ENCODE results near the gene OMP.

OMP gene

DNA sequence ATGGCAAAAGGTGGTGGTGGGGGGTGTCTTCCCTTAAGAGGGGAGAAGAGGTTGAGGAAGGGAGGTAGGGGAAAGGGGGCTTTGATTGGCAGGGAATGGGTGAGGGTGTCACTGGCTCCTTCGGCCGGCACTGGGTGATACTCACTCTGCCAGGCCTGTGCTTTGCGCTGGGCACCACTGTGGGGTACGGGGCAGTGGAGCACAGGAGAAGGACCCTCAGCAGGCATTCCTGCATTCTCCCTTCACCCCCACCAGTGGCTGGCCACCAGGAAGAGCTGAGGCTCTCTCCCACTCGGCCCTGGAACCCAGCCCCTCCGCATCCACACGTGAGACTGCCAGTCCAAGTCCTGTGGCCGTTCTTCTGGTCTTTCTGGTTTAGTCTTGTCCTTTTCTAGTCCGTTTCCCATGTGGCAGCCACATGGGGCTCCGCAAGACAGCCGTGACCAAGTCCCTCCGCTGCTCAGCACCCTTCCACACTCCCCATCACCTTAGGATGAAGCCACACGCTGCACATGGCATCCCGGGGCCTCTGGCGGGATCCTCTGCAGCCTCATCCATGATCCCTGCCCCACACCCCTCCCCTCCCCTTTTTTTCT lies 27.9 kb upstream of the OMP start:
- TF ChIP-seq, protein P1, sequence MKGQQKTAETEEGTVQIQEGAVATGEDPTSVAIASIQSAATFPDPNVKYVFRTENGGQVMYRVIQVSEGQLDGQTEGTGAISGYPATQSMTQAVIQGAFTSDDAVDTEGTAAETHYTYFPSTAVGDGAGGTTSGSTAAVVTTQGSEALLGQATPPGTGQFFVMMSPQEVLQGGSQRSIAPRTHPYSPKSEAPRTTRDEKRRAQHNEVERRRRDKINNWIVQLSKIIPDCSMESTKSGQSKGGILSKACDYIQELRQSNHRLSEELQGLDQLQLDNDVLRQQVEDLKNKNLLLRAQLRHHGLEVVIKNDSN (IDR thresholded peaks at IDR 0.05), result no peak
- TF ChIP-seq TCF12 (IDR thresholded peaks at IDR 0.05; ENCODE audit: low read depth) (no peak), ZBTB7A (IDR thresholded peaks at IDR 0.05; ENCODE audit: low read depth) (no peak), CEBPB (IDR thresholded peaks at IDR 0.05) (no peak), EGR1 (IDR thresholded peaks at IDR 0.05) (no peak)
- TF ChIP-seq, protein P2, sequence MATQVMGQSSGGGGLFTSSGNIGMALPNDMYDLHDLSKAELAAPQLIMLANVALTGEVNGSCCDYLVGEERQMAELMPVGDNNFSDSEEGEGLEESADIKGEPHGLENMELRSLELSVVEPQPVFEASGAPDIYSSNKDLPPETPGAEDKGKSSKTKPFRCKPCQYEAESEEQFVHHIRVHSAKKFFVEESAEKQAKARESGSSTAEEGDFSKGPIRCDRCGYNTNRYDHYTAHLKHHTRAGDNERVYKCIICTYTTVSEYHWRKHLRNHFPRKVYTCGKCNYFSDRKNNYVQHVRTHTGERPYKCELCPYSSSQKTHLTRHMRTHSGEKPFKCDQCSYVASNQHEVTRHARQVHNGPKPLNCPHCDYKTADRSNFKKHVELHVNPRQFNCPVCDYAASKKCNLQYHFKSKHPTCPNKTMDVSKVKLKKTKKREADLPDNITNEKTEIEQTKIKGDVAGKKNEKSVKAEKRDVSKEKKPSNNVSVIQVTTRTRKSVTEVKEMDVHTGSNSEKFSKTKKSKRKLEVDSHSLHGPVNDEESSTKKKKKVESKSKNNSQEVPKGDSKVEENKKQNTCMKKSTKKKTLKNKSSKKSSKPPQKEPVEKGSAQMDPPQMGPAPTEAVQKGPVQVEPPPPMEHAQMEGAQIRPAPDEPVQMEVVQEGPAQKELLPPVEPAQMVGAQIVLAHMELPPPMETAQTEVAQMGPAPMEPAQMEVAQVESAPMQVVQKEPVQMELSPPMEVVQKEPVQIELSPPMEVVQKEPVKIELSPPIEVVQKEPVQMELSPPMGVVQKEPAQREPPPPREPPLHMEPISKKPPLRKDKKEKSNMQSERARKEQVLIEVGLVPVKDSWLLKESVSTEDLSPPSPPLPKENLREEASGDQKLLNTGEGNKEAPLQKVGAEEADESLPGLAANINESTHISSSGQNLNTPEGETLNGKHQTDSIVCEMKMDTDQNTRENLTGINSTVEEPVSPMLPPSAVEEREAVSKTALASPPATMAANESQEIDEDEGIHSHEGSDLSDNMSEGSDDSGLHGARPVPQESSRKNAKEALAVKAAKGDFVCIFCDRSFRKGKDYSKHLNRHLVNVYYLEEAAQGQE (IDR thresholded peaks at IDR 0.05; ENCODE audit: low read depth), result no peak

DNA sequence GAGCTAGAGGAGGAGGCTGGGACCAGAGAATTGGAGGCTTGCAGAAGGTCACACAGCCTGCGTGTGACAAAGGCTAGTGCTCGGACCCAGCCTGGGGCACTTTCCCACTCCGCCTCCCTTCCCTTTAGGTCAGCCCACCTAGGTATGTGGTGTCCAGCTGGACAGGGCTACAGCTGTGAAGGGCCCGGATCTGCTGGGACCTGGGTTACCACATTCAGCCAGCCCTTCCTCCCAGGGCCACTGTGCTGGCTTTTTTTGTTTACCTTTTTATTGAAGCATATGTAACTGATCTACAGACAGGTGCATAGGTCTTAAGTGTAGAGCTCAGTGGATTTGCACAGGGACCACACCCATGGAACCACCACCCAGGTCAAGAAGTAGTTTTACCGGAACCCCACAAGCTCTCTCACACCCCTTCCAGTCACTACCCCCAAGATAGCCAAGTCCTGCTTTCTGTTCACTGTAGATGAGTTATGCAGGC lies 27.2 kb upstream of the OMP start:
- TF ChIP-seq CREB1 (IDR thresholded peaks at IDR 0.05; ENCODE audit: low read depth) (no peak), TAF1 (IDR thresholded peaks at IDR 0.05; ENCODE audit: low read depth) (no peak), EP300 (IDR thresholded peaks at IDR 0.05; ENCODE audit: borderline replicate concordance) (no peak), EGR1 (IDR thresholded peaks at IDR 0.05) (no peak), NFIC (IDR thresholded peaks at IDR 0.05) (no peak), YY1 (IDR thresholded peaks at IDR 0.05; ENCODE audit: low read depth) (no peak), TCF12 (IDR thresholded peaks at IDR 0.05; ENCODE audit: low read depth) (no peak), TEAD4 (IDR thresholded peaks at IDR 0.05) (no peak), CEBPB (IDR thresholded peaks at IDR 0.05) (no peak), RAD21 (IDR thresholded peaks at IDR 0.05; ENCODE audit: low read depth) (no peak), FOXM1 (IDR thresholded peaks at IDR 0.05; ENCODE audit: borderline replicate concordance, low read depth) (no peak), ZBTB7A (IDR thresholded peaks at IDR 0.05; ENCODE audit: low read depth) (no peak)
- TF ChIP-seq, protein P2 (IDR thresholded peaks at IDR 0.05; ENCODE audit: low read depth), result no peak
- TF ChIP-seq, protein P3, sequence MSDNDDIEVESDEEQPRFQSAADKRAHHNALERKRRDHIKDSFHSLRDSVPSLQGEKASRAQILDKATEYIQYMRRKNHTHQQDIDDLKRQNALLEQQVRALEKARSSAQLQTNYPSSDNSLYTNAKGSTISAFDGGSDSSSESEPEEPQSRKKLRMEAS (IDR thresholded peaks at IDR 0.05), result no peak
- TF ChIP-seq, protein P1 (IDR thresholded peaks at IDR 0.05), result no peak

DNA sequence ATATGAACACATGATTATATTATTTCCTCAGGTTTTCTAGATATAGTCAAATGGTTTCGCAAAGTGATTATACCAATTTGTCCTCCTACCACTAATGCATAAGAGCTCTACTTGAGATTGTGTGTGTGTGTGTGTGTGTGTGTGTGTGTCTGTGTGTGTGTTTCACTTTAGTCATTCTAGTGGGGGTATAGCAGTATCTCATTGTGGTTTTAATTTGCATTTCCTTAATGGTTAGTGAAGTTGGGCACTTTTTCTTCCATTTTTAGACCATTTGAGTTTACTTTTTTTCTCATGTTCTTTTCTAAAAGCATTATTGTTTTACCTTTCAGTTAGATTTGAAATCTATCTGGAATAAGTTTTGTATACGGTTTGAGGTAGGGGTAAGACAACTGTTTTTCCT lies 23.0 kb upstream of the OMP start:
- TF ChIP-seq RAD21 (IDR thresholded peaks at IDR 0.05; ENCODE audit: low read depth), result no peak
- TF ChIP-seq, protein P3 (IDR thresholded peaks at IDR 0.05), result no peak
- TF ChIP-seq EGR1 (IDR thresholded peaks at IDR 0.05), result no peak
- no peak for TF ChIP-seq CREB1 (IDR thresholded peaks at IDR 0.05; ENCODE audit: low read depth)
- no peak for TF ChIP-seq CEBPB (IDR thresholded peaks at IDR 0.05)
- no peak for TF ChIP-seq TEAD4 (IDR thresholded peaks at IDR 0.05)
- TF ChIP-seq TAF1 (IDR thresholded peaks at IDR 0.05; ENCODE audit: low read depth), result no peak
- TF ChIP-seq TCF12 (IDR thresholded peaks at IDR 0.05; ENCODE audit: low read depth), result no peak
- TF ChIP-seq NFIC (IDR thresholded peaks at IDR 0.05), result no peak
- TF ChIP-seq, protein P1 (IDR thresholded peaks at IDR 0.05), result no peak
- no peak for TF ChIP-seq FOXM1 (IDR thresholded peaks at IDR 0.05; ENCODE audit: borderline replicate concordance, low read depth)
- TF ChIP-seq, protein P2 (IDR thresholded peaks at IDR 0.05; ENCODE audit: low read depth), result no peak
- TF ChIP-seq YY1 (IDR thresholded peaks at IDR 0.05; ENCODE audit: low read depth), result no peak
- no peak for TF ChIP-seq EP300 (IDR thresholded peaks at IDR 0.05; ENCODE audit: borderline replicate concordance)
- TF ChIP-seq ZBTB7A (IDR thresholded peaks at IDR 0.05; ENCODE audit: low read depth), result no peak

DNA sequence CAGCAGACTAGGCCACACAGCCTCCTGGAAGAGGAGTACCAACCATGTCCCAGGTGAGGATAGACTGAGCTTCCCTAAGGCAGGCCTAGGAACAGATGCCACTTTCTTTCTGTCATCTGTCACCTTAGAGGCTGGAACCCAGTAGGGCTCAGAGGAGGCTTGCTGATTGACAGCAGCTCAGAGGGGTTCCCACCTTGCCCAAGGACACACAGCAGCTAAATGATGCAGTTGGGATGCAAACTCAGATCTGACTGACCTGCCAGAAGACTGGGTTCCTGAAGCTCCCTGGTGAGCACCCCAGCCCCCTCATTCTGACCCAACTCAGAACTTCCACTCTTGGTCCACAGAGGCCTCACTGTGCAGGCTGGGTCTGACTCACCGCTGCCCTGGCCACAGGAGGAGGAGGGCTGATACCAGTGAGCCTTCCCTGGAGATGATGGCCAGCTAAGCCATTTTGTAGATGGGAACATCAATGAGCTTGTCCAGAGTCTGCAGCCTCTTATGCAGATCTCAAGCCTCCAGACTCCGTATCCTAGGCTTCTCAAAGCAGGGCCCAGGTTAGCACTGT lies 21.9 kb upstream of the OMP start:
- TF ChIP-seq, protein P1 (IDR thresholded peaks at IDR 0.05), result no peak
- TF ChIP-seq NFIC (IDR thresholded peaks at IDR 0.05), result no peak
- TF ChIP-seq TCF12 (IDR thresholded peaks at IDR 0.05; ENCODE audit: low read depth), result no peak
- TF ChIP-seq EP300 (IDR thresholded peaks at IDR 0.05; ENCODE audit: borderline replicate concordance), result no peak
- TF ChIP-seq EGR1 (IDR thresholded peaks at IDR 0.05), result no peak
- TF ChIP-seq CEBPB (IDR thresholded peaks at IDR 0.05), result no peak
- no peak for TF ChIP-seq ZBTB7A (IDR thresholded peaks at IDR 0.05; ENCODE audit: low read depth)
- TF ChIP-seq YY1 (IDR thresholded peaks at IDR 0.05; ENCODE audit: low read depth), result no peak
- TF ChIP-seq TEAD4 (IDR thresholded peaks at IDR 0.05), result no peak
- no peak for TF ChIP-seq RAD21 (IDR thresholded peaks at IDR 0.05; ENCODE audit: low read depth)
- TF ChIP-seq CREB1 (IDR thresholded peaks at IDR 0.05; ENCODE audit: low read depth), result no peak
- TF ChIP-seq FOXM1 (IDR thresholded peaks at IDR 0.05; ENCODE audit: borderline replicate concordance, low read depth), result no peak
- TF ChIP-seq, protein P3 (IDR thresholded peaks at IDR 0.05), result no peak
- TF ChIP-seq TAF1 (IDR thresholded peaks at IDR 0.05; ENCODE audit: low read depth), result no peak
- TF ChIP-seq, protein P2 (IDR thresholded peaks at IDR 0.05; ENCODE audit: low read depth), result no peak

Measured in Ishikawa (cell line).